ENCODE data around the gene RANGAP1. TPM values are rescaled to one million over a fixed set of nuclear protein-coding genes. Genes with fewer than 3 reads are reported as not detected.

The RANGAP1 gene
- total and polyA plus RNA-seq, 2 of the 4 experiments (the other 2 are of a cell fraction): 71.2 to 148 TPM

DNA sequence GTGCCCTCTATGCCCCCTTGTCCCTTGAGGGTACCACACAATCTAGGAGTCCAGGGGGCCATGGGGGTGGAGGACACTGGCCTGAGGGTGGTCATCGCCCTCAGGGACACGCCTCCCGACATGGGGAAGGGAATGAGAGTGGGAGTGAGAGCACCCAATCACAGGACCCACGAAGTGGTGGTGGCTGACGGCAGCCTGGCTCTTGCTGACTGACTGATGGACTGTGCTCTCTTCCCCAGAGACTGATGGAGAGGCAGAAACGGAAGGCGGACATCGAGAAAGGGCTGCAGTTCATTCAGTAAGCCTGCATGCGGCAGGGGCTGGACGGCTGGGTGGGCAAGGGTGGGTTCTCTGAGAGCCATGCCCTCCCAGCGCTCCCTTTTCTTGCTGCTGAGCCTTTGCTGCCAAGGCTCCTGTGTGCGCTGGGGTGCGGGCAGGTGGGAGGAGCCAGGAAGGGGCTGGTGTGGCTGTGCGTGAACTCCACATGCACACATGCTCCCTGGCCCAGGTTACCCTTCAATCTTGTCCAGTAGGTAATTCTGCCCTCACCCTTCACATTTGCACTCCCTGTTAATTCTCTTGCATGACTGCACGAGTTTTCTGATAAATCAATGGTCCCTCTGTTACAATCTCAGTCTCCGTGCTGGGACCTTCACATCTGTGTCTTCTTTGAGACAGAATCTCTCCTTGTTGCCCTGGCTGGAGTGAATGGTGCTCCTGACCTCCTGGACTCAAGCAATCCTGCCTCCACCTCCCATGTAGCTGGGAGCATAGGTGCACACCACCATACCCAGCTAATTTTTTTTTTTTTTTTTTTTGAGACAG lies 34.6 kb upstream of the RANGAP1 start:
- H2BK5ac ChIP-seq (ENCODE audit: low read depth, low read length, poor library complexity, severe bottlenecking): no peak overlapping the region
- no peak overlapping the region for H3K27ac ChIP-seq (ENCODE audit: insufficient read depth, low read length)
- H3K4me2 ChIP-seq (ENCODE audit: low read depth, low read length): no peak overlapping the region
- no peak overlapping the region for H2AK9ac ChIP-seq (replicated peaks; ENCODE audit: low read depth, low read length, poor library complexity)
- peaks cover 2% of the 10 kb centered on the region; the same call in 1 of the 2 replicates for H3K4me1 ChIP-seq (ENCODE audit: control insufficient read depth, insufficient read depth, low read length)
- no peak overlapping the region for H4K5ac ChIP-seq (ENCODE audit: low read depth, low read length)
- no peak overlapping the region for H2BK120ac ChIP-seq (ENCODE audit: low read depth, low read length)
- no peak overlapping the region for H3K4me3 ChIP-seq (ENCODE audit: insufficient read depth, low read depth, low read length)
- no TSS peak for BruUV-seq (replicated peaks)
- POLR2A ChIA-PET (ENCODE audit: unreplicated experiment): no interaction called here
- H2AFZ ChIP-seq (replicated peaks; ENCODE audit: low read length, poor library complexity): peak overlapping the region; percentile 33
- peaks cover 48% of the 10 kb centered on the region for H3K36me3 ChIP-seq (ENCODE audit: control insufficient read depth, insufficient read depth, low read length)
- no peaks in the 10 kb centered on the region for H3K9me3 ChIP-seq (ENCODE audit: control insufficient read depth, insufficient read depth, low read length)
- H3K56ac ChIP-seq (ENCODE audit: extremely low read depth, insufficient read depth, low read length): no peak overlapping the region
- no peak overlapping the region for H2BK15ac ChIP-seq (ENCODE audit: low read depth, low read length)
- dilution Hi-C loops (cut with HindIII; ENCODE audit: low sequenced_read_pairs, unreplicated experiment) (no loop called here), intact Hi-C loops (cut with micrococcal nuclease) (no loop called here), in situ Hi-C loops (cut with MboI; ENCODE audit: low sequenced_read_pairs) (no loop called here)
- no peak overlapping the region for H3K9ac ChIP-seq (ENCODE audit: low read depth, low read length)
- TF ChIP-seq, protein P1, sequence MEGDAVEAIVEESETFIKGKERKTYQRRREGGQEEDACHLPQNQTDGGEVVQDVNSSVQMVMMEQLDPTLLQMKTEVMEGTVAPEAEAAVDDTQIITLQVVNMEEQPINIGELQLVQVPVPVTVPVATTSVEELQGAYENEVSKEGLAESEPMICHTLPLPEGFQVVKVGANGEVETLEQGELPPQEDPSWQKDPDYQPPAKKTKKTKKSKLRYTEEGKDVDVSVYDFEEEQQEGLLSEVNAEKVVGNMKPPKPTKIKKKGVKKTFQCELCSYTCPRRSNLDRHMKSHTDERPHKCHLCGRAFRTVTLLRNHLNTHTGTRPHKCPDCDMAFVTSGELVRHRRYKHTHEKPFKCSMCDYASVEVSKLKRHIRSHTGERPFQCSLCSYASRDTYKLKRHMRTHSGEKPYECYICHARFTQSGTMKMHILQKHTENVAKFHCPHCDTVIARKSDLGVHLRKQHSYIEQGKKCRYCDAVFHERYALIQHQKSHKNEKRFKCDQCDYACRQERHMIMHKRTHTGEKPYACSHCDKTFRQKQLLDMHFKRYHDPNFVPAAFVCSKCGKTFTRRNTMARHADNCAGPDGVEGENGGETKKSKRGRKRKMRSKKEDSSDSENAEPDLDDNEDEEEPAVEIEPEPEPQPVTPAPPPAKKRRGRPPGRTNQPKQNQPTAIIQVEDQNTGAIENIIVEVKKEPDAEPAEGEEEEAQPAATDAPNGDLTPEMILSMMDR (conservative IDR thresholded peaks at IDR 0.05; ENCODE audit: low read depth, low read length): no peak
- TF ChIP-seq RCOR1 (IDR thresholded peaks at IDR 0.05; ENCODE audit: insufficient replicate concordance, low read length) (no peak), POLR2A (IDR thresholded peaks at IDR 0.05; ENCODE audit: low read depth, low read length) (no peak), FOS (IDR thresholded peaks at IDR 0.05; ENCODE audit: low read depth, low read length) (no peak), CHD1 (IDR thresholded peaks at IDR 0.05; ENCODE audit: low read depth, low read length) (no peak), BHLHE40 (IDR thresholded peaks at IDR 0.05; ENCODE audit: low read depth, low read length) (no peak), USF2 (IDR thresholded peaks at IDR 0.05; ENCODE audit: low read depth, low read length) (no peak), MXI1 (IDR thresholded peaks at IDR 0.05; ENCODE audit: borderline replicate concordance, low read depth, low read length) (no peak), MAFK (IDR thresholded peaks at IDR 0.05; ENCODE audit: low read depth, low read length) (no peak), SMC3 (IDR thresholded peaks at IDR 0.05; ENCODE audit: low read depth, low read length) (no peak)
- TF ChIP-seq, protein P2, sequence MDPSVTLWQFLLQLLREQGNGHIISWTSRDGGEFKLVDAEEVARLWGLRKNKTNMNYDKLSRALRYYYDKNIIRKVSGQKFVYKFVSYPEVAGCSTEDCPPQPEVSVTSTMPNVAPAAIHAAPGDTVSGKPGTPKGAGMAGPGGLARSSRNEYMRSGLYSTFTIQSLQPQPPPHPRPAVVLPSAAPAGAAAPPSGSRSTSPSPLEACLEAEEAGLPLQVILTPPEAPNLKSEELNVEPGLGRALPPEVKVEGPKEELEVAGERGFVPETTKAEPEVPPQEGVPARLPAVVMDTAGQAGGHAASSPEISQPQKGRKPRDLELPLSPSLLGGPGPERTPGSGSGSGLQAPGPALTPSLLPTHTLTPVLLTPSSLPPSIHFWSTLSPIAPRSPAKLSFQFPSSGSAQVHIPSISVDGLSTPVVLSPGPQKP (IDR thresholded peaks at IDR 0.05; ENCODE audit: borderline replicate concordance, low read depth, low read length): no peak
- H2BK20ac ChIP-seq (ENCODE audit: low read depth, low read length): no peak overlapping the region
- 0 out of 2 replicates have a peak overlapping the region, but pooled peaks have one; percentile 2 for H2AK5ac ChIP-seq (ENCODE audit: low read depth, low read length)
- H3K14ac ChIP-seq (replicated peaks; ENCODE audit: low read depth, low read length): no peak overlapping the region
- no peak overlapping the region for H3K18ac ChIP-seq (ENCODE audit: low read depth, low read length)
- H3K9me1 ChIP-seq (ENCODE audit: insufficient read depth, low read length): peaks cover 24% of the 10 kb centered on the region
- 92% methylated on average over 7 of the region's 16 CpGs; no CpG with 5 or more reads in 1 of the 2 experiments for WGBS, 2 experiments (ENCODE audit: extremely low coverage in 2 of 2, insufficient read length in 1 of 2)
- H3K27me3 ChIP-seq (ENCODE audit: control insufficient read depth, insufficient read depth, low read length): no peaks in the 10 kb centered on the region
- no peak overlapping the region for H3K4ac ChIP-seq (ENCODE audit: low read depth, low read length)
- H3K79me1 ChIP-seq (ENCODE audit: low read depth in 1 of 2, low read length in 2 of 2): peaks cover 25 to 78% of the 10 kb centered on the region in 2 experiments
- CTCF ChIA-PET: no interaction called here
- no peak for DNase-seq
- peaks cover 72% of the 10 kb centered on the region for H4K20me1 ChIP-seq (ENCODE audit: insufficient read depth, low read length)
- no peak overlapping the region for H4K8ac ChIP-seq (ENCODE audit: low read depth in 2 of 2, low read length in 2 of 2)
- no peak for ATAC-seq (ENCODE audit: low read depth)
- H3K23ac ChIP-seq (ENCODE audit: low read depth, low read length): no peak overlapping the region
- no peak overlapping the region for H4K91ac ChIP-seq (ENCODE audit: insufficient read depth, low read depth, low read length)
